DND-41 (cell line): ENCODE data around the gene HECTD3.

Experiments
- ATAC-seq: fragments of 200-7000 bp; cut with Tn5 transposase; 3 replicates; pipeline ENCODE4 v1.9.1; 2021; ENCODE audit warnings: low read depth; ENCODE audit not compliant: insufficient read depth
- DNase-seq: peaks from one replicate; pipeline ENCODE4 v3.0.0-alpha.2; 2020
- H2AFZ ChIP-seq: 2 replicates; pipeline ENCODE4 v1.6.0; 2012; ENCODE audit warnings: low read depth, low read length
- H3K27ac ChIP-seq: 2 replicates; pipeline ENCODE4 v1.5.1; 2012; ENCODE audit warnings: low read length, inconsistent platforms
- H3K27me3 ChIP-seq: fragments of 200-600 bp; sonication (generic); 2 replicates; pipeline ENCODE4 v1.6.0; 2012; ENCODE audit warnings: low read length, mild to moderate bottlenecking, inconsistent platforms; ENCODE audit not compliant: insufficient read depth, poor library complexity
- H3K36me3 ChIP-seq: 2 replicates; pipeline ENCODE4 v1.5.1; 2012; ENCODE audit warnings: low read length, inconsistent platforms; ENCODE audit not compliant: insufficient read depth
- H3K4me1 ChIP-seq: 2 replicates; pipeline ENCODE4 v1.5.1; 2012; ENCODE audit warnings: mild to moderate bottlenecking, low read length; ENCODE audit not compliant: insufficient read depth
- H3K4me2 ChIP-seq: 2 replicates; pipeline ENCODE4 v1.6.0; 2012; ENCODE audit warnings: mild to moderate bottlenecking, moderate library complexity, low read length, inconsistent platforms; ENCODE audit not compliant: insufficient read depth
- H3K4me3 ChIP-seq, 2 experiments: fragments of 200-600 bp in 1 of 2; shearing (Covaris generic) in 1 of 2; 2 replicates each; pipeline ENCODE4 v1.5.1; 2012 to 2016; ENCODE audit warnings: inconsistent platforms in 2 of 2, low read length in 2 of 2, mild to moderate bottlenecking in 2 of 2, low read depth in 1 of 2, moderate library complexity in 1 of 2
- H3K79me2 ChIP-seq: 2 replicates; pipeline ENCODE4 v1.6.0; 2012; ENCODE audit warnings: low read length, inconsistent platforms; ENCODE audit not compliant: insufficient read depth
- H3K9ac ChIP-seq: 2 replicates; pipeline ENCODE4 v1.6.0; 2012; ENCODE audit warnings: low read depth, mild to moderate bottlenecking, inconsistent platforms, low read length, moderate library complexity
- H3K9me3 ChIP-seq: 2 replicates; pipeline ENCODE4 v1.5.1; 2012; ENCODE audit warnings: low read length, moderate library complexity, mild to moderate bottlenecking, inconsistent platforms; ENCODE audit not compliant: insufficient read depth, severe bottlenecking
- H4K20me1 ChIP-seq: 2 replicates; pipeline ENCODE4 v1.6.0; 2012; ENCODE audit warnings: low read length; ENCODE audit not compliant: insufficient read depth
- CTCF ChIP-seq: IDR thresholded peaks from 2 replicates; pipeline ENCODE4 v1.5.1; 2012; ENCODE audit warnings: borderline replicate concordance, low read length, moderate library complexity, mild to moderate bottlenecking; ENCODE audit not compliant: poor library complexity, severe bottlenecking; ENCODE audit errors: extremely low read depth
- EZH2 ChIP-seq: IDR thresholded peaks from 3 replicates; pipeline ENCODE4 v1.6.1; 2012; ENCODE audit warnings: borderline replicate concordance, low read depth, mild to moderate bottlenecking, moderate library complexity, low read length, inconsistent platforms; ENCODE audit not compliant: severe bottlenecking

HECTD3 gene

GRCh38 chr1:45012639-45013278 is 1.6 kb upstream of the HECTD3 start:
- peaks cover 45% of the 10 kb centered on the region for H3K4me1 ChIP-seq
- no peaks in the 10 kb centered on the region for H3K27me3 ChIP-seq
- peaks cover 24% of the 10 kb centered on the region for H3K79me2 ChIP-seq
- H3K4me2 ChIP-seq = peak overlapping the region; percentile 84
- H3K36me3 ChIP-seq = peaks cover 34% of the 10 kb centered on the region
- peak overlapping the region; percentile 81 for H3K27ac ChIP-seq
- ATAC-seq (no peak), DNase-seq (peak; percentile 37)
- peak overlapping the region; percentile 73 for H3K9ac ChIP-seq
- TF ChIP-seq CTCF = no peak
- TF ChIP-seq EZH2 = no peak
- peak overlapping the region; percentile 55 to 78 for H3K4me3 ChIP-seq
- peaks cover 9% of the 10 kb centered on the region; the same call in 1 of the 2 replicates for H4K20me1 ChIP-seq
- H2AFZ ChIP-seq = peak overlapping the region; percentile 100
- no peaks in the 10 kb centered on the region for H3K9me3 ChIP-seq

- H3K4me3 ChIP-seq = peak within 1 kb of the TSS; percentile 55 to 78
- H4K20me1 ChIP-seq = peaks cover 9% of the 10 kb centered on the region; the same call in 1 of the 2 replicates
- H2AFZ ChIP-seq = peak within 1 kb of the TSS; percentile 100
- DNase-seq (peak; percentile 95), ATAC-seq (peak; percentile 71)
- H3K9ac ChIP-seq = peak within 1 kb of the TSS; percentile 73
- peaks cover 40% of the 10 kb centered on the region for H3K36me3 ChIP-seq
- no peaks in the 10 kb centered on the region for H3K27me3 ChIP-seq
- TF ChIP-seq CTCF = no peak
- no peak for TF ChIP-seq EZH2
- peaks cover 24% of the 10 kb centered on the region for H3K79me2 ChIP-seq
- peak within 1 kb of the TSS; percentile 81 for H3K27ac ChIP-seq
- H3K9me3 ChIP-seq = no peaks in the 10 kb centered on the region
- peaks cover 45% of the 10 kb centered on the region for H3K4me1 ChIP-seq
- H3K4me2 ChIP-seq = peak within 1 kb of the TSS; percentile 84
These were observed 914 bp upstream of the HECTD3 start, which contains the start of gene UROD for GRCh38 chr1:45011837-45012638. Gene UROD (plus strand): TSS chr1:45012254. CDS start chr1:45012266, 12 bp downstream.

- Histone ChIP-seq H3K4me3 (peak overlapping the region; percentile 55 to 78; a peak in 3 of 4 replicates), H3K27me3 (no peaks in the 10 kb centered on the region), H3K4me1 (peaks cover 45% of the 10 kb centered on the region), H3K36me3 (peaks cover 55% of the 10 kb centered on the region), H4K20me1 (peaks cover 9% of the 10 kb centered on the region; the same call in 1 of the 2 replicates), H3K79me2 (peaks cover 24% of the 10 kb centered on the region), H3K9me3 (no peaks in the 10 kb centered on the region), H3K9ac (peak overlapping the region; percentile 73), H3K27ac (peak overlapping the region; percentile 77), H3K4me2 (peak overlapping the region; percentile 84), H2AFZ (peak overlapping the region; percentile 100)
- TF ChIP-seq EZH2 = no peak
- no peak for TF ChIP-seq CTCF
- DNase-seq = peak; percentile 47
- ATAC-seq = peak; percentile 25; the same call in 2 of the 3 replicates
These were observed 919 bp downstream of the HECTD3 start for GRCh38 chr1:45009956-45010854.
